Tibial nerve (tissue), 4 donors: ENCODE data around the gene NTSR1.

ENCODE experiments used
- CTCF ChIP-seq, 5 experiments: fragments of 200-600 bp in 3 of 5; fragments of 450-650 bp in 2 of 5; sonication (generic) in 3 of 5; IDR thresholded peaks; one replicate each; pipeline ENCODE4 v1.5.1; 2016 to 2019; ENCODE audit warnings: antibody characterized with exemption in 5 of 5, mild to moderate bottlenecking in 3 of 5, moderate library complexity in 2 of 5
- EP300 ChIP-seq, 2 donors: sonication (generic); formaldehyde crosslinking; IDR thresholded peaks; one replicate each; pipeline ENCODE4 v1.6.1; 2017; ENCODE audit warnings: antibody characterized with exemption in 2 of 2, mild to moderate bottlenecking in 1 of 2
- POLR2A ChIP-seq, 2 donors: fragments of 450-650 bp; IDR thresholded peaks; one replicate each; pipeline ENCODE4 v1.6.1; 2017; ENCODE audit warnings: antibody characterized with exemption in 2 of 2, mild to moderate bottlenecking in 2 of 2, moderate library complexity in 2 of 2

GRCh38 chr20:62689861-62690260, 18.8 kb upstream of the NTSR1 start:
- TF ChIP-seq CTCF (IDR thresholded peaks at IDR 0.05), result no peak
- TF ChIP-seq POLR2A (IDR thresholded peaks at IDR 0.05), result no peak
- no peak for TF ChIP-seq EP300 (IDR thresholded peaks at IDR 0.05)
